Skeletal muscle tissue (tissue), 4 donors: ENCODE measurements around the gene KMT2E. TPM values are rescaled to one million over a fixed set of nuclear protein-coding genes. Genes with fewer than 3 reads are reported as not detected.
"Not testable (repeated sequence)": the region's sequence is repeated elsewhere in the genome, so short reads cannot be mapped to it uniquely, and the experiment has no call there.

Experiments
- H3K27ac ChIP-seq: one replicate; pipeline ENCODE4 v1.7.0; 2013; ENCODE audit warnings: mild to moderate bottlenecking, low read depth, low read length, inconsistent platforms
- H3K27me3 ChIP-seq, 3 donors: one replicate each; pipeline ENCODE4 v1.7.0; 2013; ENCODE audit warnings: low read length in 3 of 3; ENCODE audit not compliant: control insufficient read depth in 3 of 3, insufficient read depth in 3 of 3
- H3K36me3 ChIP-seq, 3 donors: one replicate each; pipeline ENCODE4 v1.7.0; 2013; ENCODE audit warnings: low read length in 3 of 3; ENCODE audit not compliant: control insufficient read depth in 3 of 3, insufficient read depth in 3 of 3
- H3K4me1 ChIP-seq, 3 donors: one replicate each; pipeline ENCODE4 v1.7.0; 2013; ENCODE audit warnings: low read length in 3 of 3, mild to moderate bottlenecking in 3 of 3; ENCODE audit not compliant: control insufficient read depth in 3 of 3, insufficient read depth in 3 of 3
- H3K4me3 ChIP-seq, 3 donors: one replicate each; pipeline ENCODE4 v1.7.0; 2013; ENCODE audit warnings: low read length in 3 of 3
- H3K9ac ChIP-seq, 3 donors: one replicate each; pipeline ENCODE4 v1.7.0; 2013; ENCODE audit warnings: low read length in 3 of 3, mild to moderate bottlenecking in 3 of 3, moderate library complexity in 2 of 3, low read depth in 1 of 3
- H3K9me3 ChIP-seq, 3 donors: one replicate each; pipeline ENCODE4 v1.7.0; 2013; ENCODE audit warnings: low read length in 3 of 3; ENCODE audit not compliant: control insufficient read depth in 3 of 3
- total RNA-seq: library from RNA; depleted of rRNA; stranded (reverse); fragments of >200 nt; gene quantifications from one replicate; pipeline ENCODE4 v1.2.3, GENCODE V29; 2014
- donor health status: Osteomylitis.

The KMT2E gene
- total RNA-seq, 1 donor from 2014 or later, result 59.0 TPM

DNA sequence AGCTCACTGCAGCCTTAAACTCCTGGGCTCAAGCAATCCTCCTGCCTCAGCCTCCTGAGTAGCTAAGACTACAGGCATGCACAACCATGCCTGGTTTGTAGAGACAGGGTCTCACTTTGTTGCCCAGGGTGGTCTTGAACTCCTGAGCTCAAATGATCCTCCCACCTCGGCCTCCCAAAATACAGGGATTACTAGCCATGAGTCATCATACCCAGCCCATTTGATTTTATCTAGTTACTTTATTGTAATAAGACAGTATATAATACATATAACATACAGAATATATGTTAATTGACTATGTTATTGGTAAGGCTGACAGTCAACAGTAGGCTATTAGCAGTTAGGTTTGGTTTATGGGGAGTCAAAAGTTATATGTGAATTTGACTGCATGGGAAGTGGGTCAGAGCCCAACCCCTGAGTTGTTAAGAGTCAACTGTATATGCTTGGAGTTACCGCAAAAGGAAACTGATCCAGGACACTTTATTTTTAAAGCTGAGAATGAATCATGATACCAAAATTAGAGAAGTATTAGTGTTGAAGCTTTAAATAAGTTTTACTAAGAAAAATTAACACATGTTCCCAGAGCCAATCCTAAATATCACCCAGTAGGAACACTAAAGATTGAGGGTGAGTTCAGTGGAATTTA, 20.7 kb upstream of the KMT2E start:
- Histone ChIP-seq H3K27ac (peak overlapping the region; percentile 78), H3K27me3 (no peaks in the 10 kb centered on the region), H3K9ac (peak overlapping the region; percentile 2 to 28 (median 4)), H3K4me1 (peaks cover 32 to 54% (median 53%) of the 10 kb centered on the region in 3 donors), H3K4me3 (peak overlapping the region in 2 of 3 donors; percentile 6 to 18), H3K36me3 (peaks cover 4 to 7% (median 5%) of the 10 kb centered on the region in 3 donors), H3K9me3 (no peaks in the 10 kb centered on the region)

DNA sequence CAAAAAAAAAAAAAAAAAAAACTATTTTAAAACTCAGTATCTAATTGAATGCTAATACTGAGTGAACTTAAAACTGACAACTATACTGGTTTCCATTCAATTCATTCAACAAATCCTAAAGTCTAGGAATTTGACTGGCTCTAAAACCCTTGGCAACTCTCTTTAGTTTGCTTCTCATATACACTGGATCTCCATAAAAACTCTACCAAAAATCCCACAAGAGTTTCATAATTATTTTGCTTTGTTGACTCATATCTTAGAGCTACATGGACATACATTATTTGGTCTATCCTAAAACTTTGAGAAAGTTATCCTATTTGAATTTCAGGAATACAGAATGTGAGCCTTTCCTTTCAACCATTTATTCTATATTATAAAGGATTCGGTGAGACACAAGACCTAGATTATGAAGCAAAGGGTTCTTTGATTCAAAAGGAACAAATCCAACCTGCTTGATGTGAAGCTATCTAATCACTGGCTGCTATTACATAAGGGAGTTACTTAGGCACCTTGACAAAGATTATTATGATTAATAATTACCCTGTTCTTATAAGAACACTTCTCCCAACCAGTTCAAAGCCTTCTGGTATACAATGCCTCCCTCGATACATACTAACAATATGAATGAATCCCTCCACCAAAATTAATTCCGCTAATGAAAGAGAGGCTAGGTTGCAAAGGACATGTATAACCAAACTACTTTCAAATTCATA, 15.8 kb upstream of the KMT2E start:
- no peak overlapping the region for H3K27ac ChIP-seq
- H3K4me1 ChIP-seq, result peaks cover 57 to 73% (median 71%) of the 10 kb centered on the region in 3 donors

GRCh38 chr7:105000200-105000599, 13.8 kb upstream of the KMT2E start:
- H3K4me3 ChIP-seq, result no peak overlapping the region
- no peaks in the 10 kb centered on the region for H3K27me3 ChIP-seq
- H3K9ac ChIP-seq, result no peak overlapping the region
- H3K36me3 ChIP-seq, result no peaks in the 10 kb centered on the region
- peaks cover 55 to 78% (median 72%) of the 10 kb centered on the region in 3 donors for H3K4me1 ChIP-seq
- H3K27ac ChIP-seq, result peak overlapping the region; percentile 22
- H3K9me3 ChIP-seq, result no peaks in the 10 kb centered on the region

More for the DNA sequence above, 15.8 kb upstream of the KMT2E start:
- H3K9ac ChIP-seq, result no peak overlapping the region
- H3K9me3 ChIP-seq, result no peaks in the 10 kb centered on the region
- H3K4me3 ChIP-seq, result no peak overlapping the region
- H3K36me3 ChIP-seq, result no peaks in the 10 kb centered on the region
- no peaks in the 10 kb centered on the region for H3K27me3 ChIP-seq

DNA sequence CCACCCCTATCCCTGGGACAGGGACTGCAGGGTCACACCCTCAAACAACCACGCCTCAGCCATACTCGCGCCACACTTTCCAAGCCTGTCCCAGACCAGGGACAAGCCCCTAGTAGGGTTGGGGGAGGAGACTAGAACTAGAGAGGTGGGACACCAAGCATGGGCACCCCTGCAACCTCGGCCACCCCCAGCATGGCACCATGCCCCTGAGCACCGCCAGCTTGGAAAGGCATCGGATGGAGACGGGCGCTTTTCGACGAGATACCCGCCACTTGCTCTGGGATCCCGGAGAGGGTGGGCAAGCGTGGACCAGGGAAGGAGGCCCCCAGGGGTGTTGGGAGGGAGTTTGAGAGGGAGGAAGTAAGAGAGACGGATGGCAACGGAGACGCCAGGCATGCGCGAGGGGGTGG, 13.1 kb upstream of the KMT2E start:
- peak overlapping the region in 1 of 3 donors; percentile 13 for H3K4me3 ChIP-seq
- H3K9me3 ChIP-seq, result no peaks in the 10 kb centered on the region
- H3K27me3 ChIP-seq, result no peaks in the 10 kb centered on the region
- H3K36me3 ChIP-seq, result no peaks in the 10 kb centered on the region
- H3K27ac ChIP-seq, result no peak overlapping the region
- H3K9ac ChIP-seq, result no peak overlapping the region
- H3K4me1 ChIP-seq, result peaks cover 48 to 73% (median 65%) of the 10 kb centered on the region in 3 donors

GRCh38 chr7:105001652-105002184, 12.3 kb upstream of the KMT2E start:
- peak overlapping the region in 1 of 3 donors; percentile 21 for H3K9ac ChIP-seq
- no peaks in the 10 kb centered on the region for H3K27me3 ChIP-seq
- peak overlapping the region; percentile 67 for H3K27ac ChIP-seq
- no peaks in the 10 kb centered on the region for H3K9me3 ChIP-seq
- H3K36me3 ChIP-seq, result no peaks in the 10 kb centered on the region
- peaks cover 44 to 65% (median 61%) of the 10 kb centered on the region in 3 donors for H3K4me1 ChIP-seq
- peak overlapping the region in 1 of 3 donors; percentile 4 for H3K4me3 ChIP-seq

GRCh38 chr7:105003275-105003674, 10.7 kb upstream of the KMT2E start:
- H3K9ac ChIP-seq, result peak overlapping the region; percentile 27 to 55 (median 47)
- no peaks in the 10 kb centered on the region for H3K36me3 ChIP-seq
- no peaks in the 10 kb centered on the region for H3K27me3 ChIP-seq
- H3K4me1 ChIP-seq, result peaks cover 42 to 71% (median 68%) of the 10 kb centered on the region in 3 donors
- peak overlapping the region; percentile 24 to 57 (median 46) for H3K4me3 ChIP-seq
- no peaks in the 10 kb centered on the region for H3K9me3 ChIP-seq
- peak overlapping the region; percentile 67 for H3K27ac ChIP-seq

- Histone ChIP-seq H3K9ac (peak overlapping the region in 2 of 3 donors; percentile 3 to 47), H3K4me3 (peak overlapping the region in 1 of 3 donors; percentile 10), H3K9me3 (no peaks in the 10 kb centered on the region), H3K36me3 (no peaks in the 10 kb centered on the region), H3K27me3 (no peaks in the 10 kb centered on the region), H3K4me1 (peaks cover 45 to 72% (median 71%) of the 10 kb centered on the region in 3 donors), H3K27ac (peak overlapping the region; percentile 67)
Observed at GRCh38 chr7:105003872-105004510, 10.0 kb upstream of the KMT2E start.

DNA sequence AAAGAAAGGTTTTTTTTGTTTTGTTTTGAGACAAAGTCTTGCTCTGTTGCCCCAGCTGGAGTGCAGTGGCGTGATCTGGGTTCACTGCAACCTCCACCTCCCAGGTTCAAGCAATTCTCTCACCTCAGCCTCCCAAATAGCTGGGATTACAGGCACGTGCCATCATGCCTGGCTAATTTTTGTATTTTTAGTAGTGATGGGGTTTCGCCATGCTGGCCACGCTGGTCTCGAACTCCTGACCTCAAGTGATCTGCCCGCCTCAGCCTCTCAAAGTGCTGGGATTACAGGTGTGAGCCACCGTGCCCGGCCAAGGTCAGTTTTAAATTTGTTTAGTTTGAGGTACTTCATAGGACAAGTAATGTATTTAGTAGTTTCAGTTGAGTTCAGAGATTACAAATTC, 9.0 kb upstream of the KMT2E start:
- H3K27ac ChIP-seq, result peak overlapping the region; percentile 43
- not testable (repeated sequence) for H3K27me3 ChIP-seq, H3K9ac ChIP-seq, H3K36me3 ChIP-seq, H3K9me3 ChIP-seq, H3K4me3 ChIP-seq
- peaks cover 48 to 72% (median 72%) of the 10 kb centered on the region in 3 donors for H3K4me1 ChIP-seq

- peak overlapping the region; percentile 43 for H3K27ac ChIP-seq
- peaks cover 47 to 72% (median 72%) of the 10 kb centered on the region in 3 donors for H3K4me1 ChIP-seq
Observed at GRCh38 chr7:105005486-105005885, 8.5 kb upstream of the KMT2E start.

More at GRCh38 chr7:105005486-105005885, 8.5 kb upstream of the KMT2E start:
- H3K27me3 ChIP-seq, H3K36me3 ChIP-seq, H3K9ac ChIP-seq, H3K4me3 ChIP-seq, H3K9me3 ChIP-seq: not testable (repeated sequence)
